Stomach (tissue), 4 donors: ENCODE data around the gene NFATC4.

Experiments used
- CTCF ChIP-seq, 7 experiments: fragments of 450-650 bp in 4 of 7; fragments of 200-600 bp in 3 of 7; sonication (generic) in 3 of 7; IDR thresholded peaks; one replicate each; pipeline ENCODE4 v1.5.1; 2016 to 2019; ENCODE audit warnings: antibody characterized with exemption in 7 of 7, control low read depth in 2 of 7, mild to moderate bottlenecking in 1 of 7
- EP300 ChIP-seq: sonication (generic); formaldehyde crosslinking; IDR thresholded peaks from one replicate; pipeline ENCODE4 v1.6.1; 2017; ENCODE audit warnings: antibody characterized with exemption
- POLR2AphosphoS5 ChIP-seq, 3 donors: sonication (generic); formaldehyde crosslinking; IDR thresholded peaks; one replicate each; pipeline ENCODE4 v1.6.1; 2016; ENCODE audit warnings: antibody characterized with exemption in 3 of 3

- TF ChIP-seq CTCF (IDR thresholded peaks at IDR 0.05) (no peak), EP300 (no peak), POLR2AphosphoS5 (IDR thresholded peaks at IDR 0.05) (no peak)
Observed at GRCh38 chr14:24428628-24429394, 60.8 kb downstream of the NFATC4 start.
